IPS-20b (cell line): Measurements from ENCODE around the gene TRAM2.
A peak's percentile ranks its signal among the peaks of the same experiment; 100 is the strongest.

Experiments used
- H3K27ac ChIP-seq: one replicate; pipeline ENCODE4 v1.5.1; 2013; ENCODE audit warnings: low read length
- H3K27me3 ChIP-seq: 2 replicates; pipeline ENCODE4 v1.6.1; 2013; ENCODE audit warnings: mild to moderate bottlenecking, low read length, inconsistent platforms; ENCODE audit not compliant: insufficient read depth
- H3K36me3 ChIP-seq: 2 replicates; pipeline ENCODE4 v1.6.1; 2013; ENCODE audit warnings: low read depth, mild to moderate bottlenecking, inconsistent platforms, low read length, moderate library complexity; ENCODE audit not compliant: insufficient read depth
- H3K4me1 ChIP-seq: 2 replicates; pipeline ENCODE4 v1.6.1; 2013; ENCODE audit warnings: mild to moderate bottlenecking, control low read depth, inconsistent platforms, low read length, moderate library complexity; ENCODE audit not compliant: insufficient read depth
- H3K4me3 ChIP-seq: 2 replicates; pipeline ENCODE4 v1.5.1; 2013; ENCODE audit warnings: mild to moderate bottlenecking, low read length, inconsistent platforms
- H3K9ac ChIP-seq: 2 replicates; pipeline ENCODE4 v1.6.1; 2013; ENCODE audit warnings: low read depth, mild to moderate bottlenecking, inconsistent platforms, low read length, moderate library complexity
- H3K9me3 ChIP-seq: 2 replicates; pipeline ENCODE4 v1.6.1; 2013; ENCODE audit warnings: mild to moderate bottlenecking, low read depth, low read length, inconsistent platforms; ENCODE audit not compliant: insufficient read depth

TRAM2 gene

GRCh38 chr6:52605610-52606185 is 28.8 kb upstream of the TRAM2 start:
- H3K4me3 ChIP-seq: no peak overlapping the region
- H3K9ac ChIP-seq: no peak overlapping the region
- no peak overlapping the region for H3K27ac ChIP-seq
- no peaks in the 10 kb centered on the region for H3K27me3 ChIP-seq
- H3K4me1 ChIP-seq: no peaks in the 10 kb centered on the region
- H3K36me3 ChIP-seq: no peaks in the 10 kb centered on the region
- no peaks in the 10 kb centered on the region for H3K9me3 ChIP-seq

- Histone ChIP-seq H3K36me3 (no peaks in the 10 kb centered on the region), H3K27ac (no peak overlapping the region), H3K9ac (no peak overlapping the region)
Measured at GRCh38 chr6:52603000-52603795, 26.3 kb upstream of the TRAM2 start.

GRCh38 chr6:52598824-52599190 is 21.9 kb upstream of the TRAM2 start:
- H3K36me3 ChIP-seq: no peaks in the 10 kb centered on the region
- H3K9me3 ChIP-seq: no peaks in the 10 kb centered on the region
- H3K27me3 ChIP-seq: no peaks in the 10 kb centered on the region
- no peak overlapping the region for H3K27ac ChIP-seq
- H3K9ac ChIP-seq: no peak overlapping the region
- no peak overlapping the region for H3K4me3 ChIP-seq
- peaks cover 11% of the 10 kb centered on the region for H3K4me1 ChIP-seq

More at GRCh38 chr6:52603000-52603795, 26.3 kb upstream of the TRAM2 start:
- H3K4me1 ChIP-seq: no peaks in the 10 kb centered on the region; the same call in 1 of the 2 replicates
- no peaks in the 10 kb centered on the region for H3K9me3 ChIP-seq
- no peak overlapping the region for H3K4me3 ChIP-seq
- no peaks in the 10 kb centered on the region for H3K27me3 ChIP-seq

GRCh38 chr6:52598123-52598823 is 21.4 kb upstream of the TRAM2 start:
- Histone ChIP-seq H3K4me1 (peaks cover 11% of the 10 kb centered on the region), H3K27ac (no peak overlapping the region), H3K4me3 (peak overlapping the region; percentile 44; the same call in 1 of the 2 replicates), H3K27me3 (no peaks in the 10 kb centered on the region), H3K9ac (peak overlapping the region; percentile 53; the same call in 1 of the 2 replicates), H3K9me3 (no peaks in the 10 kb centered on the region), H3K36me3 (no peaks in the 10 kb centered on the region)

GRCh38 chr6:52597738-52598122 is 20.9 kb upstream of the TRAM2 start:
- Histone ChIP-seq H3K27me3 (no peaks in the 10 kb centered on the region), H3K27ac (no peak overlapping the region), H3K4me3 (peak overlapping the region; percentile 44; the same call in 1 of the 2 replicates), H3K36me3 (no peaks in the 10 kb centered on the region), H3K4me1 (peaks cover 11% of the 10 kb centered on the region), H3K9me3 (no peaks in the 10 kb centered on the region), H3K9ac (peak overlapping the region; percentile 53; the same call in 1 of the 2 replicates)

- Histone ChIP-seq H3K4me3 (no peak overlapping the region), H3K4me1 (peaks cover 11% of the 10 kb centered on the region), H3K36me3 (no peaks in the 10 kb centered on the region), H3K27ac (no peak overlapping the region), H3K9me3 (no peaks in the 10 kb centered on the region), H3K9ac (no peak overlapping the region), H3K27me3 (no peaks in the 10 kb centered on the region)
Measured at GRCh38 chr6:52596371-52597028, 19.6 kb upstream of the TRAM2 start.

- no peaks in the 10 kb centered on the region for H3K9me3 ChIP-seq
- no peaks in the 10 kb centered on the region for H3K27me3 ChIP-seq
- no peak overlapping the region for H3K27ac ChIP-seq
- H3K36me3 ChIP-seq: no peaks in the 10 kb centered on the region
- no peak overlapping the region for H3K4me3 ChIP-seq
- H3K4me1 ChIP-seq: peaks cover 11% of the 10 kb centered on the region
- H3K9ac ChIP-seq: peak overlapping the region; percentile 57; the same call in 1 of the 2 replicates
Measured at GRCh38 chr6:52595796-52596130, 18.9 kb upstream of the TRAM2 start.

- Histone ChIP-seq H3K4me1 (peaks cover 11% of the 10 kb centered on the region), H3K4me3 (no peak overlapping the region), H3K36me3 (no peaks in the 10 kb centered on the region), H3K27me3 (no peaks in the 10 kb centered on the region), H3K27ac (no peak overlapping the region), H3K9ac (peak overlapping the region; percentile 57; the same call in 1 of the 2 replicates), H3K9me3 (no peaks in the 10 kb centered on the region)
Measured at GRCh38 chr6:52595000-52595795, 18.3 kb upstream of the TRAM2 start.

GRCh38 chr6:52594221-52594620 is 17.4 kb upstream of the TRAM2 start:
- Histone ChIP-seq H3K4me3 (no peak overlapping the region), H3K27me3 (no peaks in the 10 kb centered on the region), H3K9me3 (no peaks in the 10 kb centered on the region), H3K27ac (no peak overlapping the region), H3K36me3 (no peaks in the 10 kb centered on the region), H3K4me1 (peaks cover 11% of the 10 kb centered on the region), H3K9ac (no peak overlapping the region)

- peaks cover 8% of the 10 kb centered on the region for H3K4me1 ChIP-seq
- H3K36me3 ChIP-seq: no peaks in the 10 kb centered on the region
- no peaks in the 10 kb centered on the region for H3K27me3 ChIP-seq
- no peak overlapping the region for H3K4me3 ChIP-seq
- H3K9me3 ChIP-seq: no peaks in the 10 kb centered on the region
- H3K27ac ChIP-seq: no peak overlapping the region
- 0 out of 2 replicates have a peak overlapping the region, but pooled peaks have one; percentile 10 for H3K9ac ChIP-seq
Measured at GRCh38 chr6:52591832-52592231, 15.0 kb upstream of the TRAM2 start.
